GM11168 (cell line): ENCODE data around the gene PLEKHG4.

Experiments used
- in situ Hi-C: fragments of 300-500 bp; cut with MboI; formaldehyde crosslinking; loops from one replicate; pipeline ENCODE4 v1.12.0; 2022; ENCODE audit warnings: low sequenced_read_pairs; ENCODE audit not compliant: unreplicated experiment

The PLEKHG4 gene

DNA sequence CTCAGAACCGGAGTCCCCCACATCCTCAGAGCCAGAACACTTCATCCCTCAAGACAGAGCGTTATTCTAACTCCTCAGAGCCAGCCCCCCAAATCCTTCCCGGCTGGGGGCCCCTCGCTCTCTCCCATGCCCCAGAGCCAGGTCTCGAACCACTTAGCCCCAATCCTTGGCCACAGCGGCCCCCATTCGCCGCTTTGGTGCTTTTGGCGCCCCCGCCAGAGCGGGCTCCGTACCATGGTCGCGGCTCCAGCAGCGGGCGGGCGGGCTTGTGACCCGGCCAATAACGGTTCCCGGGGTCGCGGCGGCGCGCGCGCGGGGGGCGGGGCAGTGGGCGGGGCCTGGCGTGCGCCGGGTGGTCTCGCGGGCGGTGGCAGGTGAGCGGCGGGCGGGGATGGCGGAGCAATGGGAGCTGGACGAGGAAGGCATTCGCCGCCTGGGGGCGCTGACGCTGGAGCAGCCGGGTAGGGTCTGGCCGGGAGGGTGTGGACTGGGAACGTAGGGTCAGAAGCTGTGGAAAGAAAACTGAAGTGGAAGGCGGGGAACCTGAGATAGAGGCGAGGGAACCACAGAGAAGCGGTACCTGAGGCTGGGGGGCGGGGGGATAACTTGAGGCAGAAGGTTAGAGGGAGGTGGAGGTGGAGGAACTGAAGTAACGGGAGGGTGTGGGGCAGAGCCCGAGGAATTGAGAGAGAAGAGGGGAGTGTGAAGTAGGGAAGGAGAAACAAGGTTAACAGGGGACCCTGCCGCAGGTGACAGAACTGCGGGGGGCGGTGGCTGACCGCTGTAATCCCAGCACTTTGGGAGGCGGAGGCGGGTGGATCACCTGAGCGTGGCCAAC is 47.4 kb downstream of the PLEKHG4 start, which contains the start of the genes KCTD19 and LRRC36:
Gene KCTD19 (minus strand): TSS at position 270 of the 838 bp plus-strand sequence. CDS start 34 bp downstream, at position 236.
Gene LRRC36 (plus strand): TSS at position 344 of the 838 bp plus-strand sequence. CDS start 48 bp downstream, at position 392.
- in situ Hi-C loops = no loop called here

DNA sequence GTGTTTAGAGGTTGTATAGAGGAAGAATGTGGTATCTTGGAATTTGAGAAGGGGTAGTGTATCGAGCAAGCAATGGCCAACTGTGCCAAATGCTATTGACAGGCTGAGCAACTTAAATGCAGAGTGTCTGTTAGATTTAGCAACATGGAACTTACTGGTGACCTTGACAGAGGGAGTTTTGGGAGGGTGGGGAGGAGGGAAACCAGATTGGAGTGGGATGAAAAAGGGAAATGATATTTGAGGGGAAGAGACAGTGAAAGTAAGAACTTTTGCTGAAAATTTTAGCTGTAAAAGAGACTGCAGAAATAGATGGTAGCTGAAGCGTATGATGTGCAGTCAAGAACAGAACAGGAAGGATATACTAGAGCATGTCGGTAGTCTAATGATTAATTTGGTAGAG is 48.4 kb downstream of the PLEKHG4 start:
- in situ Hi-C loops = no loop called here

DNA sequence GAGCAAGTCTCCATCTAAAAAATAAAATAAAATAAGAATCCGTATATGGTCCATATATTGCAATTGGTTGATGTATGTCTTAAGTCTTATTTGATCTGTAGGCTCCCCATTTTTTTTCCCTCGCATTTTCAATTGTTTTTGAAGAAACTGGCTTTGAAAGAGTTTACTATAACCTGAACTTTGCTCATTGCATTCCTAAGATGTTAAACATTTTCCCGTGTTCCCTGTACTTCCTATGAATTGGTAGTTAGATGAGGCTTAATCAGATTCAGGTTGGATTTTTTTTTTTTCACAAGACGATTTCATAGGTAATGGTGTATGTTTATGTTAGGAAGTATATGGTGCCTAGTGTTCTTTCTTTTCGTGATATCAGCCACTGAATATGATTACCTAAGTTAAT is 50.6 kb downstream of the PLEKHG4 start:
- in situ Hi-C loops = no loop called here

DNA sequence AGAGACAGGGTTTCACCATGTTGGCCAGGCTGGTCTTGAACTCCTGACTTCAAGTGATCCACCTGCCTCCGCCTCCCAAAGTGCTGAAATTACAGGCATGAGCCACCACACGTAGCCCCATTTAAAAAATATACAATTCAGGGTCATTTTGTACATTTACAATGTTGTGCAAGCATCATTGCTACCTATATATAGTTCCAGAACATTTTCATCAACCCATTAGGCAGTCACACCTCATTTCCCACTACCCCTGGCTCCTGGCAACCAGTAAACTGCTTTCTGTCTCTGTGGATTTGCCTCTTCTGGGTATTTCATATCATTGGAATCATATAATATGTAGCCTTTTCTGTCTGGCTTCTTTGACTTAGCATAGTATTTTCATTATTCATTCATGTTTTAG is 54.0 kb downstream of the PLEKHG4 start:
- in situ Hi-C loops = no loop called here

DNA sequence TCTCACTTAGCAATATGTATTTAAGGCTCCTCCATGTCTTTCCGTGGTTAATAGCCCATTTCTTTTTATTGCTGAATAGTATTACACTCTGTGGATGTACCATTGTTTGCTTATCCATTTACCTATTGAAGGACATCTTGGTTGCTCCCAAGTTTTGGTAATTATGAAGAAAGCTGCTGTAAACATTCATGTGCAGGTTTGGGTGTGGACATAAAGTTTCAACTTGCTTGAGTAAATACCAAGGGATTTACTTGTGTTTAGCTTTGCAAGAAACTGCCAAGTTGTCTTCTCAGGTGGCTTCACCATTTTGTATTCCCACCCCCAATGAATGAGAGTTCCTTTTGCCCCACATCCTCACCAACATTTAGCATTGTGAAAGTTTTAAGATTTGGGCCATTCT is 56.8 kb downstream of the PLEKHG4 start:
- in situ Hi-C loops = no loop called here

DNA sequence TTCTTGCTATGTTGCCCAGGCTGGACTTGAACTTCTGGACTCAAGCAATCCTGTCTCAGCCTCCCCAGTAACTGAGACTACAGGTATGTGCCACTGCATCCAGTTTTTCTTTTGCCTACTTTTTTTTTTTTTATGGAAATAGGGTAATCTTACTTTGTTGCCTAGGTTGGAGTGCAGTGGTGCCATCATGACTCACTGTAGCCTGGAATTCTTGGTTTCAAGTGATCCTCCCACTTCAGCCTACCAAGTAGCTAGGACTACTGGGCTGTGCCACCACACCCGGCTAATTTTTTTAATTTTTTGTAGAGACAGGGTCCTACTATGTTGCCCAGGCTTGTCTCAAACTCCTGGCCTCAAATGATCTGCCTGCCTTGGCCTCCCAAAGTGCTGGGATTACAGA is 57.3 kb downstream of the PLEKHG4 start:
- in situ Hi-C loops = no loop called here
